SK-N-SH (cell line): Measurements from ENCODE around the gene DDAH1. TPM values are rescaled to one million over a fixed set of nuclear protein-coding genes. Genes with fewer than 3 reads are reported as not detected.

ENCODE experiments used
- CTCF ChIA-PET: fragments of 300-600, 350-600 bp; formaldehyde crosslinking; extraction: SDS; loops from one replicate; lab custom pipeline; 2021; lab: Yijun Ruan, JAX
- POLR2A ChIA-PET: fragments of 350-600 bp; sonication (Branson Sonifier 250); formaldehyde crosslinking; extraction: SDS; loops from one replicate; lab custom pipeline; 2020; ENCODE audit warnings: antibody characterized with exemption, inconsistent platforms; lab: Yijun Ruan, JAX
- DNase-seq: peaks from one replicate; pipeline ENCODE4 v3.0.0; 2012
- H2AFZ ChIP-seq: fragments of 200-600 bp; sonication (generic); 2 replicates; pipeline ENCODE4 v1.8.1; 2016; ENCODE audit warnings: antibody characterized with exemption, mild to moderate bottlenecking, low read depth
- H3F3A ChIP-seq: fragments of 200-600 bp; sonication (generic); replicated peaks from 2 replicates; pipeline ENCODE3; 2016; ENCODE audit warnings: antibody characterized with exemption, mild to moderate bottlenecking; ENCODE audit not compliant: insufficient read depth
- H3K27ac ChIP-seq, 2 experiments: fragments of 200-500 bp in 1 of 2; fragments of 200-600 bp in 1 of 2; sonication (Bioruptor generic) in 1 of 2; sonication (generic), shearing (Covaris generic) in 1 of 2; 2 replicates each; pipeline versions ENCODE4 v1.5.1 to v1.6.1; 2014 to 2016; ENCODE audit warnings: low read depth in 2 of 2, inconsistent platforms in 1 of 2, low read length in 1 of 2, mild to moderate bottlenecking in 1 of 2, mixed read lengths in 1 of 2
- H3K27me3 ChIP-seq: fragments of 200-600 bp; sonication (generic), shearing (Covaris generic); 2 replicates; pipeline ENCODE4 v1.6.1; 2016; ENCODE audit warnings: mixed run types; ENCODE audit not compliant: insufficient read depth
- H3K36me3 ChIP-seq, 2 experiments: fragments of 200-500 bp in 1 of 2; fragments of 200-600 bp in 1 of 2; sonication (Bioruptor generic) in 1 of 2; sonication (generic) in 1 of 2; replicated peaks in 1 of 2; 2 replicates each; pipeline versions ENCODE3 to v1.5.1; 2014 to 2016; ENCODE audit warnings: low read length in 1 of 2, mild to moderate bottlenecking in 1 of 2; ENCODE audit not compliant: insufficient read depth in 2 of 2, control insufficient read depth in 1 of 2
- H3K4me1 ChIP-seq, 2 experiments: fragments of 200-500 bp in 1 of 2; fragments of 200-600 bp in 1 of 2; sonication (Bioruptor generic) in 1 of 2; sonication (generic), shearing (Covaris generic) in 1 of 2; 2 replicates each; pipeline versions ENCODE4 v1.5.1 to v1.6.1; 2014 to 2016; ENCODE audit warnings: low read depth in 1 of 2, low read length in 1 of 2, mixed run types in 1 of 2; ENCODE audit not compliant: insufficient read depth in 2 of 2, control insufficient read depth in 1 of 2
- H3K4me2 ChIP-seq: fragments of 200-600 bp; sonication (generic), shearing (Covaris generic); 2 replicates; pipeline ENCODE4 v1.6.1; 2017; ENCODE audit warnings: mixed run types
- H3K4me3 ChIP-seq, 2 experiments: fragments of 200-500 bp in 1 of 2; fragments of 200-600 bp in 1 of 2; sonication (Bioruptor generic) in 1 of 2; sonication (generic), shearing (Covaris generic) in 1 of 2; 2 replicates each; pipeline versions ENCODE4 v1.5.1 to v1.8.1; 2014 to 2016; ENCODE audit warnings: low read depth in 2 of 2, inconsistent platforms in 1 of 2, low read length in 1 of 2, mild to moderate bottlenecking in 1 of 2, mixed read lengths in 1 of 2, moderate library complexity in 1 of 2
- H3K79me2 ChIP-seq: fragments of 200-600 bp; sonication (generic); 2 replicates; pipeline ENCODE4 v1.8.1; 2017; ENCODE audit warnings: mild to moderate bottlenecking; ENCODE audit not compliant: insufficient read depth
- H3K9ac ChIP-seq: fragments of 200-600 bp; sonication (generic); 2 replicates; pipeline ENCODE4 v1.6.1; 2017; ENCODE audit warnings: mixed run types
- H3K9me2 ChIP-seq: fragments of 200-600 bp; sonication (generic); 2 replicates; pipeline ENCODE4 v1.6.1; 2017; ENCODE audit warnings: mixed run types
- H3K9me3 ChIP-seq: fragments of 200-600 bp; sonication (generic); 2 replicates; pipeline ENCODE4 v1.6.1; 2017; ENCODE audit warnings: mixed run types, mild to moderate bottlenecking, moderate library complexity
- H4K20me1 ChIP-seq: fragments of 200-600 bp; sonication (generic); 2 replicates; pipeline ENCODE4 v1.6.1; 2017; ENCODE audit warnings: mild to moderate bottlenecking, mixed run types; ENCODE audit not compliant: insufficient read depth
- EP300 ChIP-seq, 2 experiments: IDR thresholded peaks; 2 replicates each; pipeline versions ENCODE4 v1.4.0 to v1.6.1; 2012; ENCODE audit warnings: borderline replicate concordance in 1 of 2, low read depth in 1 of 2, low read length in 1 of 2
- EZH2phosphoT487 ChIP-seq: fragments of 200-600 bp; sonication (generic); IDR thresholded peaks from 2 replicates; pipeline ENCODE4 v1.6.1; 2017; ENCODE audit warnings: low read depth, mixed run types, mild to moderate bottlenecking, antibody characterized with exemption, moderate library complexity, borderline replicate concordance
- JUND ChIP-seq: IDR thresholded peaks from 2 replicates; pipeline ENCODE4 v1.4.0; 2012
- MEF2A ChIP-seq: IDR thresholded peaks from 2 replicates; pipeline ENCODE4 v1.4.0; 2012; ENCODE audit warnings: low read depth, borderline replicate concordance
- MXI1 ChIP-seq: IDR thresholded peaks from 2 replicates; pipeline ENCODE4 v1.6.1; 2012; ENCODE audit warnings: mild to moderate bottlenecking, low read depth, low read length, improper control_type of control experiment
- NRF1 ChIP-seq: IDR thresholded peaks from 2 replicates; pipeline ENCODE4 v1.6.1; 2012; ENCODE audit warnings: low read depth, mild to moderate bottlenecking, low read length
- POLR2AphosphoS5 ChIP-seq: IDR thresholded peaks from 2 replicates; pipeline ENCODE4 v1.6.1; 2012; ENCODE audit warnings: low read depth, low read length
- RAD21 ChIP-seq: IDR thresholded peaks from 2 replicates; pipeline ENCODE4 v1.6.1; 2012; ENCODE audit warnings: mild to moderate bottlenecking, low read length
- RCOR1 ChIP-seq: fragments of 150-350 bp; IDR thresholded peaks from 2 replicates; pipeline ENCODE4 v1.6.1; 2017; ENCODE audit warnings: antibody characterized with exemption, low read length
- TAF1 ChIP-seq: IDR thresholded peaks from 2 replicates; pipeline ENCODE4 v1.6.1; 2012; ENCODE audit warnings: low read depth, mild to moderate bottlenecking, low read length, moderate library complexity, borderline replicate concordance
- TCF12 ChIP-seq: IDR thresholded peaks from 2 replicates; pipeline ENCODE4 v1.4.0; 2012
- TEAD4 ChIP-seq: IDR thresholded peaks from 2 replicates; pipeline ENCODE4 v1.4.0; 2012; ENCODE audit warnings: mild to moderate bottlenecking, borderline replicate concordance; ENCODE audit not compliant: insufficient read depth
- YY1 ChIP-seq: IDR thresholded peaks from 2 replicates; pipeline ENCODE4 v1.4.0; 2012; ENCODE audit warnings: low read depth, mild to moderate bottlenecking
- WGBS: methylation state at CpG from one replicate; pipeline ENCODE4 v1.1.6; 2017; ENCODE audit warnings: low lambda C conversion rate; 5-methylcytosine and 5-hydroxymethylcytosine counted together
- polyA plus RNA-seq, 3 experiments: library from polyadenylated mRNA; depleted of rRNA; stranded (reverse); fragments of >200 nt; gene quantifications; 2 replicates each; pipeline ENCODE4 v1.2.3, GENCODE V29; 2012
- TF ChIP-seq, protein P1 (sequence below): fragments of 150-350 bp; IDR thresholded peaks from 2 replicates; pipeline ENCODE4 v1.6.1; 2017; ENCODE audit warnings: antibody characterized with exemption, low read length, low read depth, borderline replicate concordance
- TF ChIP-seq, protein P2 (sequence below): IDR thresholded peaks from 2 replicates; pipeline ENCODE4; 2012
- TF ChIP-seq, protein P3 (sequence below): IDR thresholded peaks from 2 replicates; pipeline ENCODE4 v1.6.1; 2012; ENCODE audit warnings: mild to moderate bottlenecking, low read depth, low read length, moderate library complexity

Gene DDAH1
- polyA plus RNA-seq, 1 of the 3 experiments (the other 2 are of a cell fraction), result 64.3 TPM

DNA sequence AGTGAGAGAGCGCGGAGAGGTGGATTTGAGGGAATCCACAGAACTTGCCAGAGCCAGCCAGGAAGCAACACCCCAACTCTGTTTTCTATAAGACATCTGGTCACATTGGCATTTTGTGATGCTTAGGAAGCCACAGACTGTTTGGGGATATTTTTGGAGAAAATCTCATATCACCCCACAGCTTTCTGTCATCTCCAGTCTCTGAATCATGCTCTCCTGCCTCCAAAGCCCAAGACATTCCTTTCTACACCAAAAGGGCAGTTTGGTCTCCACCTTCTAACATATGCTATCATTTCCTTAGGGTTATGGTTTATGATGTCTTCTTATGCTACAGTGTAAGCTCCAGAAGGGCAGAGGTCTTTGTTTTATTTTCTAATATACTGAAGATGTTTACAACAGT lies 174.1 kb downstream of the DDAH1 start:
- H2AFZ ChIP-seq, result no peak overlapping the region; the same call in 1 of the 2 replicates
- no peak overlapping the region for H3K4me3 ChIP-seq
- H3K9me2 ChIP-seq, result no peaks in the 10 kb centered on the region
- no peak for DNase-seq
- WGBS, result 100% methylated on average over 2 of the region's 2 CpGs
- no peaks in the 10 kb centered on the region for H3K79me2 ChIP-seq
- ChIA-PET POLR2A (no interaction called here), CTCF (interaction anchor here (2.1 kb wide), 1 partner anchor 18 kb away, joined by 5 read pairs; no protein-coding TSS in a partner anchor)
- H3F3A ChIP-seq, result peaks cover 13% of the 10 kb centered on the region
- H3K36me3 ChIP-seq, result no peaks in the 10 kb centered on the region
- peak overlapping the region; percentile 25; the same call in 1 of the 2 replicates for H3K4me2 ChIP-seq
- peaks cover 0 to 21% of the 10 kb centered on the region in 2 experiments; a peak in 1 of 4 replicates for H3K4me1 ChIP-seq
- no peaks in the 10 kb centered on the region for H3K27me3 ChIP-seq
- 0 out of 4 replicates have a peak overlapping the region, but pooled peaks of 1 of the 2 experiments have one; percentile 46 for H3K27ac ChIP-seq
- no peak overlapping the region for H3K9ac ChIP-seq
- TF ChIP-seq EP300 (IDR thresholded peaks at IDR 0.05; ENCODE audit: borderline replicate concordance in 1 of 2, low read depth in 1 of 2, low read length in 1 of 2) (no peak), JUND (no peak), TCF12 (no peak), NRF1 (no peak), RCOR1 (no peak), RAD21 (no peak), TEAD4 (no peak), EZH2phosphoT487 (no peak), MXI1 (no peak)
- TF ChIP-seq, protein P1, sequence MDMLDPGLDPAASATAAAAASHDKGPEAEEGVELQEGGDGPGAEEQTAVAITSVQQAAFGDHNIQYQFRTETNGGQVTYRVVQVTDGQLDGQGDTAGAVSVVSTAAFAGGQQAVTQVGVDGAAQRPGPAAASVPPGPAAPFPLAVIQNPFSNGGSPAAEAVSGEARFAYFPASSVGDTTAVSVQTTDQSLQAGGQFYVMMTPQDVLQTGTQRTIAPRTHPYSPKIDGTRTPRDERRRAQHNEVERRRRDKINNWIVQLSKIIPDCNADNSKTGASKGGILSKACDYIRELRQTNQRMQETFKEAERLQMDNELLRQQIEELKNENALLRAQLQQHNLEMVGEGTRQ, result no peak
- TF ChIP-seq, protein P2, sequence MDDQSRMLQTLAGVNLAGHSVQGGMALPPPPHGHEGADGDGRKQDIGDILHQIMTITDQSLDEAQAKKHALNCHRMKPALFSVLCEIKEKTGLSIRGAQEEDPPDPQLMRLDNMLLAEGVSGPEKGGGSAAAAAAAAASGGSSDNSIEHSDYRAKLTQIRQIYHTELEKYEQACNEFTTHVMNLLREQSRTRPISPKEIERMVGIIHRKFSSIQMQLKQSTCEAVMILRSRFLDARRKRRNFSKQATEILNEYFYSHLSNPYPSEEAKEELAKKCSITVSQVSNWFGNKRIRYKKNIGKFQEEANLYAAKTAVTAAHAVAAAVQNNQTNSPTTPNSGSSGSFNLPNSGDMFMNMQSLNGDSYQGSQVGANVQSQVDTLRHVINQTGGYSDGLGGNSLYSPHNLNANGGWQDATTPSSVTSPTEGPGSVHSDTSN, result no peak
- H3K9me3 ChIP-seq, result no peaks in the 10 kb centered on the region
- no peaks in the 10 kb centered on the region for H4K20me1 ChIP-seq

DNA sequence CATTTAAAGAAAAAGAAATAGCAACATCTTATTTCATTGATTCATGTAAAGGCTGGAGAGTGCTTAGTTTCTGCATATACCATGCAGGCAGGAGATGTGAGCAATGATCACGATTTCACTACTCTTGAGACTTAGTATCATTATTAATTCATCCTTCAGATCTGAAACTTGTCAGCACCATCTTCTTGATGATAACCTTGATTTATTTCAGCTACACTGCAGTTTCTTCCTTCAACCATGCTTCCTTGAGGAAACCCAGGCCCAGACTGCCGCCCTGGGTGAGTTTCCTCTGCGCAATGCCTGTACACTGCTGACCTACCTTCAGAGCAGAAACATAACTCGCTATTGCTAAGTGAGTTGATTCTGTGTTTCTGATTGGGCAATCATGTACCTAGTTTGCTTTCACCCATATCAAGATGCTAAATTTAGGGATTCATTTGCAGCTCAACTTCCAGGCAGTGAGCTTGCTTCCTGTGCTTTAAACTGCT lies 175.1 kb downstream of the DDAH1 start:
- TF ChIP-seq, protein P2, result peak; percentile 25; the same call in 1 of the 2 replicates
- TF ChIP-seq MEF2A (no peak), RCOR1 (no peak), TCF12 (no peak), TAF1 (no peak), POLR2AphosphoS5 (no peak), YY1 (no peak)
- TF ChIP-seq, protein P3, sequence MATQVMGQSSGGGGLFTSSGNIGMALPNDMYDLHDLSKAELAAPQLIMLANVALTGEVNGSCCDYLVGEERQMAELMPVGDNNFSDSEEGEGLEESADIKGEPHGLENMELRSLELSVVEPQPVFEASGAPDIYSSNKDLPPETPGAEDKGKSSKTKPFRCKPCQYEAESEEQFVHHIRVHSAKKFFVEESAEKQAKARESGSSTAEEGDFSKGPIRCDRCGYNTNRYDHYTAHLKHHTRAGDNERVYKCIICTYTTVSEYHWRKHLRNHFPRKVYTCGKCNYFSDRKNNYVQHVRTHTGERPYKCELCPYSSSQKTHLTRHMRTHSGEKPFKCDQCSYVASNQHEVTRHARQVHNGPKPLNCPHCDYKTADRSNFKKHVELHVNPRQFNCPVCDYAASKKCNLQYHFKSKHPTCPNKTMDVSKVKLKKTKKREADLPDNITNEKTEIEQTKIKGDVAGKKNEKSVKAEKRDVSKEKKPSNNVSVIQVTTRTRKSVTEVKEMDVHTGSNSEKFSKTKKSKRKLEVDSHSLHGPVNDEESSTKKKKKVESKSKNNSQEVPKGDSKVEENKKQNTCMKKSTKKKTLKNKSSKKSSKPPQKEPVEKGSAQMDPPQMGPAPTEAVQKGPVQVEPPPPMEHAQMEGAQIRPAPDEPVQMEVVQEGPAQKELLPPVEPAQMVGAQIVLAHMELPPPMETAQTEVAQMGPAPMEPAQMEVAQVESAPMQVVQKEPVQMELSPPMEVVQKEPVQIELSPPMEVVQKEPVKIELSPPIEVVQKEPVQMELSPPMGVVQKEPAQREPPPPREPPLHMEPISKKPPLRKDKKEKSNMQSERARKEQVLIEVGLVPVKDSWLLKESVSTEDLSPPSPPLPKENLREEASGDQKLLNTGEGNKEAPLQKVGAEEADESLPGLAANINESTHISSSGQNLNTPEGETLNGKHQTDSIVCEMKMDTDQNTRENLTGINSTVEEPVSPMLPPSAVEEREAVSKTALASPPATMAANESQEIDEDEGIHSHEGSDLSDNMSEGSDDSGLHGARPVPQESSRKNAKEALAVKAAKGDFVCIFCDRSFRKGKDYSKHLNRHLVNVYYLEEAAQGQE, result no peak
- Histone ChIP-seq H4K20me1 (no peaks in the 10 kb centered on the region), H3K4me3 (no peak overlapping the region), H3K9ac (no peak overlapping the region), H3F3A (peaks cover 16% of the 10 kb centered on the region), H3K4me1 (peaks cover 0 to 21% of the 10 kb centered on the region in 2 experiments; a peak in 1 of 4 replicates), H3K27me3 (no peaks in the 10 kb centered on the region), H2AFZ (peak overlapping the region; percentile 35), H3K27ac (peak overlapping the region in 1 of 2 experiments; percentile 46; a peak in 3 of 4 replicates), H3K79me2 (no peaks in the 10 kb centered on the region), H3K4me2 (peak overlapping the region; percentile 25), H3K9me2 (no peaks in the 10 kb centered on the region), H3K36me3 (no peaks in the 10 kb centered on the region), H3K9me3 (no peaks in the 10 kb centered on the region)
- no peak for DNase-seq
- 88% methylated on average over 4 of the region's 4 CpGs for WGBS
- POLR2A ChIA-PET, result no interaction called here
- CTCF ChIA-PET, result interaction anchor here (2.1 kb wide), 1 partner anchor 19 kb away, joined by 5 read pairs; no protein-coding TSS in a partner anchor
